Stimulated activated naive CD4-positive, alpha-beta T cell treated with Interleukin-2 at 50 U/mL for 16 hours (primary cell): ENCODE data around the gene GOLGA6L1.
"Not testable (repeated sequence)": the region's sequence is repeated elsewhere in the genome, so short reads cannot be mapped to it uniquely, and the experiment has no call there.

Experiments
- DNase-seq: peaks from one replicate; lab custom pipeline; 2025; lab: John Stamatoyannopoulos, UW

The GOLGA6L1 gene, protein sequence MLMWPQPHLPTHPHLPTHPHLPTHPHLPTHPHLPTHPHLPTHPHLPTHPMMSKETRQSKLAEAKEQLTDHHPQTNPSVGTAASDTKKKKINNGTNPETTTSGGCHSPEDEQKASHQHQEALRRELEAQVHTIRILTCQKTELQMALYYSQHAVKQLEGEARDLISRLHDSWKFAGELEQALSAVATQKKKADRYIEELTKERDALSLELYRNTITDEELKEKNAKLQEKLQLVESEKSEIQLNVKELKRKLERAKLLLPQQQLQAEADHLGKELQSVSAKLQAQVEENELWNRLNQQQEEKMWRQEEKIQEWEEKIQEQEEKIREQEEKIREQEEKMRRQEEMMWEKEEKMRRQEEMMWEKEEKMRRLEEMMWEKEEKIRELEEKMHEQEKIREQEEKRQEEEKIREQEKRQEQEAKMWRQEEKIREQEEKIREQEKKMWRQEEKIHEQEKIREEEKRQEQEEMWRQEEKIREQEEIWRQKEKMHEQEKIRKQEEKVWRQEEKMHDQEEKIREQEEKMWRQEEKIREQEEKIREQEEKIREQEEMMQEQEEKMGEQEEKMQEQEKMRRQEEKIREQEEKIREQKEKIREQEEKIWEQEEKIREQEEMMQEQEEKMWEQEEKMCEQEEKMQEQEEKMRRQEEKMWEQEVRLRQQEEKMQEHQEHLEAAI

DNA sequence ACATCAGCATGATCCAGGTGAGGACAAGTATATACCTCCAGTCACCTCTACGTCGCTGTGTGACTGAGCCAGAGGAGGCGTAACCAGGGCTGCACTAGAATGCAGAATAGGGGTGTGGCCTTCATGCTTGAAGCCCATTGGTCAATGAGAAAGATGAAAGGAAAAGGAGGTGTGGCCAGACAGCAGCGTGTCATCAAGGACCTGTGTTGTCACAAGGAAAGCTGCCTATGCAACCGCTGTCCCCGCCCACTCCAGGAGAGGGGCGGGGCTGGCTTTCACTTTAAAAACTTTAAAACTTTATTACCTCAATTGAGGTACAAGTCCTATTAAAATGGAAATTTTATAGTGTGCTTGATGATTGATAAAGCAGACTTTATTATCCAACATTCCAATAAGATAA, at the start of gene GOLGA6L1:
GOLGA6L1 (minus strand) TSS at position 101 of the 400 bp plus-strand sequence; CDS start at position 10, 91 bp downstream.
- not testable (repeated sequence) for DNase-seq

GRCh38 chr15:23181201-23181600, 44.6 kb upstream of the GOLGA6L1 start:
- DNase-seq, result not testable (repeated sequence)

- not testable (repeated sequence) for DNase-seq
Observed at GRCh38 chr15:23180547-23180927, 43.9 kb upstream of the GOLGA6L1 start.

GRCh38 chr15:23179768-23180546, 43.3 kb upstream of the GOLGA6L1 start:
- not testable (repeated sequence) for DNase-seq

DNA sequence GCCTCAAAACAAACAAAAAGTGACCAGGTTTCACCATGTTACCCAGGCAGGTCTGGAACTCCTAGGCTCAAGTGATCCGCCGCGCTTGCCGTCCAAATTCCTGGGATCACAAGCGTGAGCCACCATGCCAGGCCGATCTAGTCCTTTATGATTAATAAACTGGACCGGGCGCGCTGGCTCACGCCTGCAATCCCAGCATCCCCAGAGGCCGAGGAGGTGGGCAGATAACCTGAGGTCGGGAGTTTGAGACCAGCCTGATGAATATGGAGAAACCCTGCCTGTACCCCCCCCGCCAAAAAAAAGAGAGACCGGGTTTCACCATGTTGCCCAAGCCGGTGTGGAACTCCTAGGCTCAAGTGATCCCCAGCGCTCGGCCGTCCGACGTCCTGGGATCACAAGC, 40.1 kb upstream of the GOLGA6L1 start:
- not testable (repeated sequence) for DNase-seq

- DNase-seq, result not testable (repeated sequence)
Observed at GRCh38 chr15:23175606-23176005, 39.0 kb upstream of the GOLGA6L1 start.

DNA sequence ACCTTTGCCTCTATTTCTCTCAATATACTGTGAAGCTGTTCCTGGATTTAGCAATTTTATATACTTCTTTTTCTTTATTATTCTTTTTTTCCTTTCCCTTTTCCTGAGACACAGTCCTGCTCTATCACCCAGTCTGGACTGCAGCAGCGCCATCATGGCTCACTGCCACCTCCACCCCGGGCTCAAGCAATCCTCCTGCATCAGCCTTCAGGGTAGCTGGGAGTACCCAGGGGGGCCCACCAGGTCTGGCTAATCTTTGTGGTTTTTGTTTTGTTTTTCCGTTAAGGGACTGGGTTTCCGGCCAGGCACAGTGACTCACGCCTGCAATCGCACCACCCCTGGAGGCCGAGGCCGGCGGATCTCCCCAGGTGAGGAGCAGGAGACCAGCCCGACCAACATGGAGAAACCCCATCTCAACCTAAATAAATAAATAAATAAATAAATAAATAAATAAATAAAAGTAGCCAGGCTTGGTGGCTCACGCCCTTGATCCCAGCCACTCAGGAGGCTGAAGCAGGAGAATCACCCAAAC, 38.1 kb upstream of the GOLGA6L1 start:
- DNase-seq, result not testable (repeated sequence)

GRCh38 chr15:23132787-23133186, 3.8 kb downstream of the GOLGA6L1 start:
- not testable (repeated sequence) for DNase-seq

DNA sequence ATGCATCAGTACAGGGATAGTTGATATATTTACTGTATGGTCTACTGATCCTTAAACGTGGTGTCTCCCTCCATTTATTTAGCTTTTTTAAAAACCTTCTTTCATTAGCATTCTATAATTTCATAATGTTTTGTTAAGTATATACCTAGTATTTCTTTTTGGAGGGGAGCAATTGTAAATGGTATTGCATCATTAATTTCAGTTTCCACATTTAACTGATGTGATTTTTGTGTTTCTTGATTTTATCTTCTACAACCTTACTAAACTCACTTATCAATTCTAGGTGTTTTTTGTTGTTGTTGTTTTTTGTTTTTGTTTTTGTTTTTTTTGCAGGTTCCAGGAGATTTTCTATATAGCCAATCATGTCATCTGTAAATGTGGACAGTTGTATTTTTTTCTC, 18.4 kb downstream of the GOLGA6L1 start:
- no peak for DNase-seq

GRCh38 chr15:23095796-23096195, 40.8 kb downstream of the GOLGA6L1 start:
- no peak for DNase-seq

DNA sequence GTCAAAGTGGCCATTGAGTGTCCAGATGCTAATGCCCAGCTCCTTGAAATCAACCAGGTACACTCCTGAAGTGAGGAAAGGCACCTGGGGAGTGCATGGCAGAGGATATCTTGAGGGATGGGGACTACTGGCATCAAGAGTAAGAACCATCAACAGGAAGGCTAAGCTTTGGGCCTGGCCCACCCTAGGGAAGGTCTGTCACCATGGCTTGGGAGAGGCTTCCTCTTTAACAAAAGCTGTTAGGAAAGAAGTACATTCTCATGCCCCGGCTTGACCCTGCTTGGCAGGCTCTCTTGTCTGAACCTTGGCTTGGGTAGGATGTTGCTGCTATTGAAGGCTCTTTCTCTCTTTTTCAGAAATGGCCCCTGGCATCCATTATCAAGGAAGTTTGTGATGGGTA, 53.5 kb downstream of the GOLGA6L1 start:
- DNase-seq, result no peak

- DNase-seq, result not testable (repeated sequence)
Observed at GRCh38 chr15:23081996-23082737, 54.5 kb downstream of the GOLGA6L1 start.

DNA sequence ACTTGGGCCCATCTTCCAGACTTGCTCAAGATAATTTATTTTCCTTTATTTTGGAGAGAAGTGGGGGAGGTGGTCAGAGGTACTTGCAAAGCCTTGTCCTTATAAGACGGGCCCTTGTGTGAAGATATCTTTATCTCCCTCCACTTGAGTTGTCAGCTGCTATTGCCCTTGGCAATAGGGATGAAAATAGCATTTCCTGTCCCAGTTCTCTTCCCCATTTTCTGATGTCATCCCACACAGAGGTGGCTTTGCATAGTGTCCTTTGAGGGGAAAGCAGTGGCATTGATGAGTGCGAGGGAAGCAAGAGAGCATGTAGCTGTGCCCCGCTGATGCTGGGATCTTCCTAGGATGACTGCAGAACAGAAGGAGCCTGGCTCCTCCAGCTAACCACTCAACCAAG, 55.4 kb downstream of the GOLGA6L1 start:
- DNase-seq, result no peak

GRCh38 chr15:23079766-23080165, 56.9 kb downstream of the GOLGA6L1 start:
- DNase-seq, result no peak
